ENCODE results near the gene TMEM242. TPM values are rescaled to one million over a fixed set of nuclear protein-coding genes. Genes with fewer than 3 reads are reported as not detected.
A peak's percentile ranks its signal among the peaks of the same experiment; 100 is the strongest.

TMEM242 gene
- total RNA-seq, 1 experiment from 2014 or later: 4.6 TPM

- DNase-seq: peak; percentile 71
These were observed 76.4 kb downstream of the TMEM242 start for GRCh38 chr6:157246771-157247484.

GRCh38 chr6:157246048-157246630, 77.2 kb downstream of the TMEM242 start:
- no peak overlapping the region for H3K4me3 ChIP-seq (ENCODE audit: insufficient read depth, low read depth, low read length)

More at GRCh38 chr6:157246771-157247484, 76.4 kb downstream of the TMEM242 start:
- H3K36me3 ChIP-seq (replicated peaks; ENCODE audit: control insufficient read depth, insufficient read depth, low read length): no peaks in the 10 kb centered on the region
- H3K4me3 ChIP-seq (ENCODE audit: insufficient read depth, low read depth, low read length): no peak overlapping the region
- no peaks in the 10 kb centered on the region for H3K27me3 ChIP-seq (ENCODE audit: control insufficient read depth, insufficient read depth, low read length)

GRCh38 chr6:157245436-157245835, 77.9 kb downstream of the TMEM242 start:
- H3K27me3 ChIP-seq (ENCODE audit: control insufficient read depth, insufficient read depth, low read length): no peaks in the 10 kb centered on the region
- no peak overlapping the region for H3K4me3 ChIP-seq (ENCODE audit: insufficient read depth, low read depth, low read length)
- H3K36me3 ChIP-seq (replicated peaks; ENCODE audit: control insufficient read depth, insufficient read depth, low read length): no peaks in the 10 kb centered on the region
- DNase-seq: no peak

More at GRCh38 chr6:157246048-157246630, 77.2 kb downstream of the TMEM242 start:
- Histone ChIP-seq H3K27me3 (ENCODE audit: control insufficient read depth, insufficient read depth, low read length) (no peaks in the 10 kb centered on the region), H3K36me3 (replicated peaks; ENCODE audit: control insufficient read depth, insufficient read depth, low read length) (no peaks in the 10 kb centered on the region)
- DNase-seq: peak; percentile 52

- Histone ChIP-seq H3K27me3 (ENCODE audit: control insufficient read depth, insufficient read depth, low read length) (no peaks in the 10 kb centered on the region), H3K36me3 (replicated peaks; ENCODE audit: control insufficient read depth, insufficient read depth, low read length) (no peaks in the 10 kb centered on the region), H3K4me3 (ENCODE audit: insufficient read depth, low read depth, low read length) (no peak overlapping the region)
- DNase-seq: no peak
These were observed 78.5 kb downstream of the TMEM242 start for GRCh38 chr6:157244780-157245179.

GRCh38 chr6:157244175-157244574, 79.1 kb downstream of the TMEM242 start:
- no peak for DNase-seq
- Histone ChIP-seq H3K36me3 (replicated peaks; ENCODE audit: control insufficient read depth, insufficient read depth, low read length) (no peaks in the 10 kb centered on the region), H3K4me3 (ENCODE audit: insufficient read depth, low read depth, low read length) (no peak overlapping the region), H3K27me3 (ENCODE audit: control insufficient read depth, insufficient read depth, low read length) (no peaks in the 10 kb centered on the region)

GRCh38 chr6:157242791-157243190, 80.5 kb downstream of the TMEM242 start:
- Histone ChIP-seq H3K4me3 (ENCODE audit: insufficient read depth, low read depth, low read length) (no peak overlapping the region), H3K36me3 (replicated peaks; ENCODE audit: control insufficient read depth, insufficient read depth, low read length) (no peaks in the 10 kb centered on the region), H3K27me3 (ENCODE audit: control insufficient read depth, insufficient read depth, low read length) (peaks cover under 1% of the 10 kb centered on the region; the same call in 1 of the 2 replicates)
- no peak for DNase-seq

- Histone ChIP-seq H3K27me3 (ENCODE audit: control insufficient read depth, insufficient read depth, low read length) (peaks cover 19% of the 10 kb centered on the region), H3K4me3 (ENCODE audit: insufficient read depth, low read depth, low read length) (no peak overlapping the region), H3K36me3 (replicated peaks; ENCODE audit: control insufficient read depth, insufficient read depth, low read length) (no peaks in the 10 kb centered on the region)
- no peak for DNase-seq
These were observed 82.4 kb downstream of the TMEM242 start for GRCh38 chr6:157240960-157241311.

- Histone ChIP-seq H3K4me3 (ENCODE audit: insufficient read depth, low read depth, low read length) (no peak overlapping the region), H3K27me3 (ENCODE audit: control insufficient read depth, insufficient read depth, low read length) (peaks cover 25% of the 10 kb centered on the region), H3K36me3 (replicated peaks; ENCODE audit: control insufficient read depth, insufficient read depth, low read length) (no peaks in the 10 kb centered on the region)
- DNase-seq: peak; percentile 66
These were observed 83.0 kb downstream of the TMEM242 start for GRCh38 chr6:157240059-157240959.

- Histone ChIP-seq H3K27me3 (ENCODE audit: control insufficient read depth, insufficient read depth, low read length) (peaks cover 32% of the 10 kb centered on the region), H3K4me3 (ENCODE audit: insufficient read depth, low read depth, low read length) (no peak overlapping the region), H3K36me3 (replicated peaks; ENCODE audit: control insufficient read depth, insufficient read depth, low read length) (no peaks in the 10 kb centered on the region)
- DNase-seq: no peak
These were observed 83.7 kb downstream of the TMEM242 start for GRCh38 chr6:157239671-157240058.

Other genes with a start within 250 kb of the TMEM242 start
- gene ZDHHC14, start 57.7 kb upstream of the TMEM242 start, total RNA-seq (2014; rRNA removed; shearing (Covaris generic)): 1.1 and 2.9 TPM in 2 replicates